Measurements from ENCODE around the gene APP.

APP gene

GRCh38 chr21:25871566-25871965, 299.0 kb downstream of the APP start:
- Histone ChIP-seq H3K9me3 (ENCODE audit: control insufficient read depth in 2 of 2, low read length in 2 of 2) (no peaks in the 10 kb centered on the region), H3K27ac (ENCODE audit: low read length) (no peak overlapping the region), H3K4me1 (ENCODE audit: control insufficient read depth, insufficient read depth, low read length) (no peaks in the 10 kb centered on the region), H3K9ac (ENCODE audit: low read length in 2 of 2) (no peak overlapping the region), H3K27me3 (ENCODE audit: control insufficient read depth in 1 of 2, insufficient read depth in 2 of 2, low read length in 2 of 2) (peaks cover 0 to 2% of the 10 kb centered on the region in 2 donors), H3K4me3 (ENCODE audit: low read length in 2 of 2) (no peak overlapping the region), H3K36me3 (ENCODE audit: control insufficient read depth in 2 of 2, insufficient read depth in 2 of 2, low read length in 2 of 2) (no peaks in the 10 kb centered on the region)

DNA sequence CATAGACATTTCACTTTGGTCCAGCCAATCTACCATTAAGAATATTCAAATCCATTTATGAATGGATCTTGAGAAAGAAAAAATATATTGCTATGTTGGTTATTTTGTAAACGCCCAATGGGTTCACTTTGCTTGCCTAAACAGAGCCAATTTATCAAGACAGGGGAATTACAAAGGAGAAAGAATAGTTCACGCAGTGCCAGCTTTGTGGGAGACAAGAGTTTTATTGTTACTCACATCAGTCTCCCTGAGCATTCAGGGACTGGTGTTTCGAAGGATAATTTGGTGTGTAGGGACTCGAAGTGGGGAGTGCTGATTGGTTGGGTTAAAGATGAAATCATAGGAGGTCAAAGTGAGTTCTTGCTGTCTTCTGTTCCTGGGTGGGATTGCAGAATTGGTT, 300.5 kb downstream of the APP start:
- no peak overlapping the region for H3K9ac ChIP-seq (ENCODE audit: low read length in 2 of 2)
- H3K4me3 ChIP-seq (ENCODE audit: low read length in 2 of 2) = no peak overlapping the region
- H3K9me3 ChIP-seq (ENCODE audit: control insufficient read depth in 2 of 2, low read length in 2 of 2) = no peaks in the 10 kb centered on the region
- peaks cover 0 to 2% of the 10 kb centered on the region in 2 donors for H3K27me3 ChIP-seq (ENCODE audit: control insufficient read depth in 1 of 2, insufficient read depth in 2 of 2, low read length in 2 of 2)
- H3K27ac ChIP-seq (ENCODE audit: low read length) = no peak overlapping the region
- H3K36me3 ChIP-seq (ENCODE audit: control insufficient read depth in 2 of 2, insufficient read depth in 2 of 2, low read length in 2 of 2) = no peaks in the 10 kb centered on the region
- H3K4me1 ChIP-seq (ENCODE audit: control insufficient read depth, insufficient read depth, low read length) = no peaks in the 10 kb centered on the region

GRCh38 chr21:25867061-25867460, 303.5 kb downstream of the APP start:
- Histone ChIP-seq H3K4me3 (ENCODE audit: low read length in 2 of 2) (no peak overlapping the region), H3K27ac (ENCODE audit: low read length) (no peak overlapping the region), H3K36me3 (ENCODE audit: control insufficient read depth in 2 of 2, insufficient read depth in 2 of 2, low read length in 2 of 2) (no peaks in the 10 kb centered on the region), H3K4me1 (ENCODE audit: control insufficient read depth, insufficient read depth, low read length) (no peaks in the 10 kb centered on the region), H3K9me3 (ENCODE audit: control insufficient read depth in 2 of 2, low read length in 2 of 2) (no peaks in the 10 kb centered on the region), H3K9ac (ENCODE audit: low read length in 2 of 2) (no peak overlapping the region), H3K27me3 (ENCODE audit: control insufficient read depth in 1 of 2, insufficient read depth in 2 of 2, low read length in 2 of 2) (peaks cover 0 to 2% of the 10 kb centered on the region in 2 donors)

DNA sequence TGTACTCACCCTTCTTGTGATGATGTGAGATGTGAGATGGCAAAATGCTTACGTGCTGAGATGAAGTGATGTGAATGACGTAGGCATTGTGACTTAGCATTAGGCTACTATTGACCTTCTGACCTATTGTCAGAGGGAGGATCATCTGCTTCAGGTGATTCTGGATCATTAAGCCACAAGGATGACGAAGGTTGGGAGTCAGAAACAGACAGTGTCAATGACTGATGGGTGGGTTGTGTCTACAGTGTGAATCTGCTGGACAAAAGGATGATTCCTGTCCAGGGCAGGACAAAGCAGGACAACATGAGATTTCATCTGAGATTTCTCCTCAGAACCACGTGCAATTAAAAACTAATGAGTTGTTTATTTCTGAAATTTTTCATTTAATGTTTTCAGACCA, 306.8 kb downstream of the APP start:
- Histone ChIP-seq H3K4me3 (ENCODE audit: low read length in 2 of 2) (no peak overlapping the region), H3K4me1 (ENCODE audit: control insufficient read depth, insufficient read depth, low read length) (no peaks in the 10 kb centered on the region), H3K9me3 (ENCODE audit: control insufficient read depth in 2 of 2, low read length in 2 of 2) (no peaks in the 10 kb centered on the region), H3K9ac (ENCODE audit: low read length in 2 of 2) (no peak overlapping the region), H3K27ac (ENCODE audit: low read length) (no peak overlapping the region), H3K36me3 (ENCODE audit: control insufficient read depth in 2 of 2, insufficient read depth in 2 of 2, low read length in 2 of 2) (no peaks in the 10 kb centered on the region), H3K27me3 (ENCODE audit: control insufficient read depth in 1 of 2, insufficient read depth in 2 of 2, low read length in 2 of 2) (peaks cover 0 to 2% of the 10 kb centered on the region in 2 donors)

DNA sequence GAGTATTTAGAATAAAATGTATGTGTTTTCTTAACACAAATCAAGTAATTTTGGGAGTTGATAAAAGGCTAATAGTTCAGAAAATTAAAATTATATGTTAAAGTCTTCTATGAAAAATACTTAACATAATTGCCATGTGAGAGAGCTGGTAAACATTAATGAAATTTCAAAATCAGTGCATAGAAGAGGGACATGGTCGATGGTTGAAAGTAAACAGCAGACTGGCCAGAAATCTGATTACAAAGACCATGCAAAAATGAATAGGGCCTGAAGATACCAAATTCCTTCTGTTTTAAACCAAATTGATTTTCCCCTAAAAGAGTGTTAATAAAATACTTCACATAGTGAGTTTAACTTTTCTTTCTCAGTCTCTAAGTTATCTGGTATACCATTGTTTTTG, 307.5 kb downstream of the APP start:
- Histone ChIP-seq H3K4me3 (ENCODE audit: low read length in 2 of 2) (no peak overlapping the region), H3K36me3 (ENCODE audit: control insufficient read depth in 2 of 2, insufficient read depth in 2 of 2, low read length in 2 of 2) (no peaks in the 10 kb centered on the region), H3K27ac (ENCODE audit: low read length) (no peak overlapping the region), H3K9ac (ENCODE audit: low read length in 2 of 2) (no peak overlapping the region), H3K9me3 (ENCODE audit: control insufficient read depth in 2 of 2, low read length in 2 of 2) (no peaks in the 10 kb centered on the region), H3K27me3 (ENCODE audit: control insufficient read depth in 1 of 2, insufficient read depth in 2 of 2, low read length in 2 of 2) (peaks cover 0 to 2% of the 10 kb centered on the region in 2 donors), H3K4me1 (ENCODE audit: control insufficient read depth, insufficient read depth, low read length) (no peaks in the 10 kb centered on the region)

DNA sequence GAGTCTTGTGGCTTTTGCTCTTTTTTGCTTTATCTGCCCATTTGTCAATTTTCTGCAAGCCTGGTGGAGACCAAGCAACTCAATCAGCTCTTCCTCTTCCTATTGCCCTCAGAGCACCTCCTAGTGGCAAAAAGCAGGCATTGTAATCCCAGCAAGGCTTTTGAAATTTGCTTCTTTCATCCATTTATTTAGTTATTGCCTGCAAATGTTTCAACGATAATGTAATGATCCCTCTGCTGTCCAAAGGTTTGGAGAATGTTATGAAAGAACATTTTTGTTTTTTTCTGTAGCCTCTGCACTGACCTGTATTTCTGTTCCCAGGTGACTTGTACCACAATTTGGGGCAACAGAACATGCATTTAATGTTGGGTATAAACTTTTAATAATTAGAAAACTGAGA, 308.0 kb downstream of the APP start:
- Histone ChIP-seq H3K27me3 (ENCODE audit: control insufficient read depth in 1 of 2, insufficient read depth in 2 of 2, low read length in 2 of 2) (peaks cover 0 to under 1% of the 10 kb centered on the region in 2 donors), H3K9me3 (ENCODE audit: control insufficient read depth in 2 of 2, low read length in 2 of 2) (no peaks in the 10 kb centered on the region), H3K4me3 (ENCODE audit: low read length in 2 of 2) (no peak overlapping the region), H3K9ac (ENCODE audit: low read length in 2 of 2) (no peak overlapping the region), H3K36me3 (ENCODE audit: control insufficient read depth in 2 of 2, insufficient read depth in 2 of 2, low read length in 2 of 2) (no peaks in the 10 kb centered on the region), H3K27ac (ENCODE audit: low read length) (no peak overlapping the region), H3K4me1 (ENCODE audit: control insufficient read depth, insufficient read depth, low read length) (no peaks in the 10 kb centered on the region)

GRCh38 chr21:25862112-25862511, 308.5 kb downstream of the APP start:
- no peaks in the 10 kb centered on the region for H3K36me3 ChIP-seq (ENCODE audit: control insufficient read depth in 2 of 2, insufficient read depth in 2 of 2, low read length in 2 of 2)
- H3K27ac ChIP-seq (ENCODE audit: low read length) = no peak overlapping the region
- H3K9me3 ChIP-seq (ENCODE audit: control insufficient read depth in 2 of 2, low read length in 2 of 2) = no peaks in the 10 kb centered on the region
- H3K4me1 ChIP-seq (ENCODE audit: control insufficient read depth, insufficient read depth, low read length) = no peaks in the 10 kb centered on the region
- H3K27me3 ChIP-seq (ENCODE audit: control insufficient read depth in 1 of 2, insufficient read depth in 2 of 2, low read length in 2 of 2) = no peaks in the 10 kb centered on the region
- H3K9ac ChIP-seq (ENCODE audit: low read length in 2 of 2) = no peak overlapping the region
- H3K4me3 ChIP-seq (ENCODE audit: low read length in 2 of 2) = no peak overlapping the region

GRCh38 chr21:25859235-25859929, 311.2 kb downstream of the APP start:
- Histone ChIP-seq H3K9me3 (ENCODE audit: control insufficient read depth in 2 of 2, low read length in 2 of 2) (no peaks in the 10 kb centered on the region), H3K4me1 (ENCODE audit: control insufficient read depth, insufficient read depth, low read length) (no peaks in the 10 kb centered on the region), H3K9ac (ENCODE audit: low read length in 2 of 2) (no peak overlapping the region), H3K27me3 (ENCODE audit: control insufficient read depth in 1 of 2, insufficient read depth in 2 of 2, low read length in 2 of 2) (no peaks in the 10 kb centered on the region), H3K36me3 (ENCODE audit: control insufficient read depth in 2 of 2, insufficient read depth in 2 of 2, low read length in 2 of 2) (no peaks in the 10 kb centered on the region), H3K27ac (ENCODE audit: low read length) (no peak overlapping the region), H3K4me3 (ENCODE audit: low read length in 2 of 2) (no peak overlapping the region)

DNA sequence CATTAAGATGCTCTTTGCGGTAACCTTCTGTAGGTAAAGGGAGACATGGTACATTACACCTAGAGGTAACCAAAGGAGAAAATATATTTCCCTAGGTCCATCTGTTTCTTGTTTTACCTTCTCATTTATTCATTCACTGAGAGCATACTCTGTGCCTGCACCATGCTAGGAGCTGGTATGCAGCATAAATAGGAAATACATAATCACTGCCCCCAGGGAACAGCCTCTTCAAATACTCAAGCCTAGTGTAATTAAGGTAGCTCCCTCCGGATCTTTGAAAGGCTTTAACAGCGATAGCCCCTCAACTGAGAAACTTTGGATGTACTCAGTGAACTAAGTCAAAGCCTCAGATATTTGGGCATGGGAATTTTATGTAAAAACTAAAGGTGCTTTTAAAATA, 312.2 kb downstream of the APP start:
- Histone ChIP-seq H3K4me1 (ENCODE audit: control insufficient read depth, insufficient read depth, low read length) (no peaks in the 10 kb centered on the region), H3K27me3 (ENCODE audit: control insufficient read depth in 1 of 2, insufficient read depth in 2 of 2, low read length in 2 of 2) (no peaks in the 10 kb centered on the region), H3K36me3 (ENCODE audit: control insufficient read depth in 2 of 2, insufficient read depth in 2 of 2, low read length in 2 of 2) (no peaks in the 10 kb centered on the region), H3K4me3 (ENCODE audit: low read length in 2 of 2) (no peak overlapping the region), H3K27ac (ENCODE audit: low read length) (no peak overlapping the region), H3K9ac (ENCODE audit: low read length in 2 of 2) (no peak overlapping the region), H3K9me3 (ENCODE audit: control insufficient read depth in 2 of 2, low read length in 2 of 2) (no peaks in the 10 kb centered on the region)

- Histone ChIP-seq H3K9ac (ENCODE audit: low read length in 2 of 2) (no peak overlapping the region), H3K27ac (ENCODE audit: low read length) (no peak overlapping the region)
Measured at GRCh38 chr21:25857308-25858074, 313.1 kb downstream of the APP start.

DNA sequence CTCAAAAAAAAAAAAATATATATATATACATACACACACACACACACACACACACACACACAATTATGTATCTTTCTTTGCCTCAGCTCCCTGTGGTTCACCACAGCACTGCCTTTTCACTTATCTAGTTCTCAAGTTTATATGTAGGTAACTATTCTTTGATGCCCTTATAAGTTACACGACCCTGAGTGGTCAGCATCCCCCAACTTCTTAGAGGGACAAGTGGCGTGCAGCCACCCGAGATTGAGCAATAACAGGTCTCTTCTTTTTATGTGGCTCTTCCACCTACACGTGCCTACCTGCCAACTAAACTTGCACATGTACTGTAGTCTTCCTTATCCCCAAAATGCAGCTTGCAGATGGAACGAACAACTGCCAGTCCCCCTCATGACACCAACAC, 315.0 kb downstream of the APP start:
- Histone ChIP-seq H3K36me3 (ENCODE audit: control insufficient read depth in 2 of 2, insufficient read depth in 2 of 2, low read length in 2 of 2) (no peaks in the 10 kb centered on the region), H3K4me3 (ENCODE audit: low read length in 2 of 2) (no peak overlapping the region), H3K4me1 (ENCODE audit: control insufficient read depth, insufficient read depth, low read length) (no peaks in the 10 kb centered on the region), H3K9me3 (ENCODE audit: control insufficient read depth in 2 of 2, low read length in 2 of 2) (no peaks in the 10 kb centered on the region), H3K27me3 (ENCODE audit: control insufficient read depth in 1 of 2, insufficient read depth in 2 of 2, low read length in 2 of 2) (no peaks in the 10 kb centered on the region), H3K9ac (ENCODE audit: low read length in 2 of 2) (no peak overlapping the region), H3K27ac (ENCODE audit: low read length) (no peak overlapping the region)

More at GRCh38 chr21:25857308-25858074, 313.1 kb downstream of the APP start:
- Histone ChIP-seq H3K4me1 (ENCODE audit: control insufficient read depth, insufficient read depth, low read length) (no peaks in the 10 kb centered on the region), H3K4me3 (ENCODE audit: low read length in 2 of 2) (peak overlapping the region in 1 of 2 donors; percentile 15), H3K9me3 (ENCODE audit: control insufficient read depth in 2 of 2, low read length in 2 of 2) (no peaks in the 10 kb centered on the region), H3K36me3 (ENCODE audit: control insufficient read depth in 2 of 2, insufficient read depth in 2 of 2, low read length in 2 of 2) (no peaks in the 10 kb centered on the region), H3K27me3 (ENCODE audit: control insufficient read depth in 1 of 2, insufficient read depth in 2 of 2, low read length in 2 of 2) (no peaks in the 10 kb centered on the region)
